Chondrocyte (in vitro differentiated cells): ENCODE results near the gene BICD1. TPM values are rescaled to one million over a fixed set of nuclear protein-coding genes. Genes with fewer than 3 reads are reported as not detected.
A peak's percentile ranks its signal among the peaks of the same experiment; 100 is the strongest.

Source experiments
- DNase-seq: peaks from one replicate; pipeline ENCODE4 v3.0.0; 2021; ENCODE audit warnings: mixed read lengths, low spot score
- H3K27ac Mint-ChIP-seq: one replicate; pipeline ENCODE4 v1.8.0; 2021; ENCODE audit warnings: mild to moderate bottlenecking, moderate library complexity, mixed read lengths; ENCODE audit not compliant: unreplicated experiment
- H3K27me3 Mint-ChIP-seq: 2 replicates; pipeline ENCODE4 v1.8.0; 2021; ENCODE audit warnings: low read depth, mixed read lengths
- H3K36me3 Mint-ChIP-seq: 2 replicates; pipeline ENCODE4 v1.8.0; 2021; ENCODE audit warnings: low read depth, mixed read lengths
- H3K4me1 Mint-ChIP-seq: 2 replicates; pipeline ENCODE4 v1.8.0; 2021; ENCODE audit warnings: low read depth, mild to moderate bottlenecking, mixed read lengths
- H3K4me3 Mint-ChIP-seq: one replicate; pipeline ENCODE4 v1.8.0; 2021; ENCODE audit warnings: mild to moderate bottlenecking, moderate library complexity, mixed read lengths; ENCODE audit not compliant: unreplicated experiment
- H3K9me3 Mint-ChIP-seq: 2 replicates; pipeline ENCODE4 v1.8.0; 2021; ENCODE audit warnings: low read depth, mixed read lengths
- CTCF ChIP-seq: fragments of 200-600 bp; sonication (generic); IDR thresholded peaks from 2 replicates; pipeline ENCODE4 v1.5.0; 2021; ENCODE audit warnings: antibody characterized with exemption, mild to moderate bottlenecking, moderate library complexity
- total RNA-seq: library from RNA; stranded (reverse); gene quantifications from 3 replicates; pipeline ENCODE4 v1.2.1, GENCODE V29; 2021

BICD1 gene
- total RNA-seq, 1 donor from 2014 or later: 30.5 TPM

GRCh38 chr12:32100361-32100760 lies 6.3 kb upstream of the BICD1 start:
- H3K9me3 Mint-ChIP-seq: no peaks in the 10 kb centered on the region
- no peak for TF ChIP-seq CTCF
- no peaks in the 10 kb centered on the region for H3K36me3 Mint-ChIP-seq
- DNase-seq: no peak
- H3K4me1 Mint-ChIP-seq: no peaks in the 10 kb centered on the region
- no peak overlapping the region for H3K4me3 Mint-ChIP-seq
- no peaks in the 10 kb centered on the region for H3K27me3 Mint-ChIP-seq
- H3K27ac Mint-ChIP-seq: no peak overlapping the region

- no peak overlapping the region for H3K27ac Mint-ChIP-seq
Measured at GRCh38 chr12:32100888-32101287, 5.8 kb upstream of the BICD1 start.

GRCh38 chr12:32102234-32102633 lies 4.4 kb upstream of the BICD1 start:
- Mint-ChIP-seq H3K9me3 (no peaks in the 10 kb centered on the region), H3K27ac (no peak overlapping the region), H3K27me3 (no peaks in the 10 kb centered on the region), H3K36me3 (no peaks in the 10 kb centered on the region), H3K4me1 (peaks cover 5% of the 10 kb centered on the region), H3K4me3 (no peak overlapping the region)
- no peak for TF ChIP-seq CTCF
- no peak for DNase-seq

More at GRCh38 chr12:32100888-32101287, 5.8 kb upstream of the BICD1 start:
- no peak for DNase-seq
- TF ChIP-seq CTCF: no peak
- no peaks in the 10 kb centered on the region for H3K36me3 Mint-ChIP-seq
- H3K4me3 Mint-ChIP-seq: no peak overlapping the region
- no peaks in the 10 kb centered on the region for H3K27me3 Mint-ChIP-seq
- no peaks in the 10 kb centered on the region for H3K9me3 Mint-ChIP-seq
- peaks cover under 1% of the 10 kb centered on the region for H3K4me1 Mint-ChIP-seq

GRCh38 chr12:32104572-32105355 lies 1.9 kb upstream of the BICD1 start:
- Mint-ChIP-seq H3K9me3 (no peaks in the 10 kb centered on the region), H3K4me3 (no peak overlapping the region), H3K27me3 (no peaks in the 10 kb centered on the region), H3K36me3 (no peaks in the 10 kb centered on the region), H3K27ac (no peak overlapping the region), H3K4me1 (peaks cover 21% of the 10 kb centered on the region)
- DNase-seq: no peak
- TF ChIP-seq CTCF: no peak

- H3K36me3 Mint-ChIP-seq: no peaks in the 10 kb centered on the region
- peaks cover 30% of the 10 kb centered on the region for H3K4me1 Mint-ChIP-seq
- no peaks in the 10 kb centered on the region for H3K9me3 Mint-ChIP-seq
- H3K27me3 Mint-ChIP-seq: no peaks in the 10 kb centered on the region
- DNase-seq: no peak
- peak overlapping the region; percentile 98 for H3K4me3 Mint-ChIP-seq
- H3K27ac Mint-ChIP-seq: peak overlapping the region; percentile 67
- TF ChIP-seq CTCF: no peak
Measured at GRCh38 chr12:32105986-32106516, 596 bp upstream of the BICD1 start.
